HEK293 (cell line): Measurements from ENCODE around the gene ABCB11.

Source experiments
- CTCF ChIA-PET: fragments of 350-600 bp; formaldehyde crosslinking; extraction: SDS; loops from one replicate; lab custom pipeline; 2021; ENCODE audit warnings: antibody characterized with exemption; lab: Yijun Ruan, JAX
- POLR2A ChIA-PET: fragments of 300-600 bp; formaldehyde crosslinking; extraction: SDS; loops from one replicate; lab custom pipeline; 2020; ENCODE audit warnings: antibody characterized with exemption, inconsistent platforms; lab: Yijun Ruan, JAX
- H3K27ac ChIP-seq: fragments of 200-500 bp; sonication (Bioruptor generic); 2 replicates; pipeline ENCODE4 v1.5.1; 2014; ENCODE audit warnings: low read depth, low read length, control low read depth, inconsistent platforms; ENCODE audit errors: extremely low read depth
- H3K36me3 ChIP-seq, 2 experiments: fragments of 200-500 bp in 1 of 2; sonication (Bioruptor generic) in 1 of 2; 1 replicate in 1 of 2; 2 replicates in 1 of 2; pipeline ENCODE4 v1.5.1; 2014 to 2017; ENCODE audit warnings: inconsistent platforms in 2 of 2, low read length in 2 of 2; ENCODE audit not compliant: control insufficient read depth in 2 of 2, insufficient read depth in 1 of 2
- H3K4me1 ChIP-seq: fragments of 200-500 bp; sonication (Bioruptor generic); 2 replicates; pipeline ENCODE4 v1.5.1; 2014; ENCODE audit warnings: mild to moderate bottlenecking, low read length, inconsistent platforms; ENCODE audit not compliant: control insufficient read depth, insufficient read depth
- H3K4me3 ChIP-seq: 2 replicates; pipeline ENCODE4 v1.5.1; 2011; ENCODE audit warnings: low read depth, mild to moderate bottlenecking, control low read depth, low read length, moderate library complexity
- H3K9me3 ChIP-seq: fragments of 200-500 bp; sonication (Bioruptor generic); 2 replicates; pipeline ENCODE4 v1.5.1; 2014; ENCODE audit warnings: low read depth, low read length, inconsistent platforms; ENCODE audit not compliant: control insufficient read depth, insufficient read depth
- CTCF ChIP-seq: fragments of 450-650 bp; formaldehyde crosslinking; IDR thresholded peaks from 2 replicates; pipeline ENCODE4 v1.5.1; 2016; ENCODE audit warnings: missing biosample characterization, missing genetic modification characterization
- EGR2 ChIP-seq: fragments of 450-650 bp; formaldehyde crosslinking; IDR thresholded peaks from 2 replicates; pipeline ENCODE4 v1.5.1; 2016; ENCODE audit warnings: low read depth, missing biosample characterization, missing genetic modification characterization
- GLI4 ChIP-seq: fragments of 450-650 bp; formaldehyde crosslinking; IDR thresholded peaks from 2 replicates; pipeline ENCODE4 v1.5.1; 2016; ENCODE audit warnings: missing biosample characterization, missing genetic modification characterization
- MZF1 ChIP-seq: fragments of 450-650 bp; formaldehyde crosslinking; IDR thresholded peaks from 2 replicates; pipeline ENCODE4 v1.5.1; 2017; ENCODE audit warnings: missing biosample characterization, missing genetic modification characterization, borderline replicate concordance
- SCRT2 ChIP-seq: fragments of 450-650 bp; formaldehyde crosslinking; IDR thresholded peaks from 2 replicates; pipeline ENCODE4 v1.5.1; 2016; ENCODE audit warnings: missing biosample characterization, missing genetic modification characterization
- ZBTB7A ChIP-seq: fragments of 450-650 bp; formaldehyde crosslinking; IDR thresholded peaks from 2 replicates; pipeline ENCODE4 v1.5.1; 2016; ENCODE audit warnings: low read depth, missing biosample characterization, missing genetic modification characterization
- ZNF174 ChIP-seq: fragments of 450-650 bp; formaldehyde crosslinking; IDR thresholded peaks from 2 replicates; pipeline ENCODE4 v1.5.0; 2017; ENCODE audit warnings: missing biosample characterization, mild to moderate bottlenecking, missing genetic modification characterization
- ZNF26 ChIP-seq: fragments of 450-650 bp; formaldehyde crosslinking; IDR thresholded peaks from 2 replicates; pipeline ENCODE4 v1.5.1; 2016; ENCODE audit warnings: missing biosample characterization, missing genetic modification characterization
- ZNF280D ChIP-seq: fragments of 450-650 bp; formaldehyde crosslinking; IDR thresholded peaks from 2 replicates; pipeline ENCODE4 v1.5.1; 2016; ENCODE audit warnings: missing biosample characterization, missing genetic modification characterization
- ZNF366 ChIP-seq: fragments of 450-650 bp; formaldehyde crosslinking; conservative IDR thresholded peaks from 2 replicates; pipeline ENCODE4 v1.5.1; 2016; ENCODE audit warnings: missing biosample characterization, missing genetic modification characterization
- ZNF394 ChIP-seq: fragments of 450-650 bp; formaldehyde crosslinking; IDR thresholded peaks from 2 replicates; pipeline ENCODE4 v1.5.1; 2016; ENCODE audit warnings: missing biosample characterization, missing genetic modification characterization, mild to moderate bottlenecking, moderate library complexity, borderline replicate concordance
- ZNF544 ChIP-seq: fragments of 450-650 bp; formaldehyde crosslinking; IDR thresholded peaks from 2 replicates; pipeline ENCODE4 v1.5.0; 2017; ENCODE audit warnings: missing biosample characterization, missing genetic modification characterization
- ZSCAN4 ChIP-seq: fragments of 450-650 bp; formaldehyde crosslinking; IDR thresholded peaks from 2 replicates; pipeline ENCODE4 v1.5.1; 2017; ENCODE audit warnings: missing biosample characterization, missing genetic modification characterization

The ABCB11 gene

GRCh38 chr2:169007941-169008340 is 23.2 kb downstream of the ABCB11 start (continued):
- TF ChIP-seq SCRT2 (tag by site-specific recombination) (no peak), ZNF394 (tag by site-specific recombination) (no peak), CTCF (tag by site-specific recombination) (no peak), ZNF26 (tag by site-specific recombination) (no peak), ZNF280D (tag by site-specific recombination) (no peak), EGR2 (tag by site-specific recombination) (no peak), ZSCAN4 (tag by site-specific recombination) (no peak)

- H3K4me3 ChIP-seq = no peak overlapping the region
- no peaks in the 10 kb centered on the region for H3K36me3 ChIP-seq
- peaks cover 5% of the 10 kb centered on the region; the same call in 1 of the 2 replicates for H3K4me1 ChIP-seq
- ChIA-PET CTCF (no interaction called here), POLR2A (no interaction called here)
- no peak overlapping the region for H3K27ac ChIP-seq
- TF ChIP-seq ZNF366 (tag by site-specific recombination) = no peak
- TF ChIP-seq ZBTB7A = no peak
- no peak for TF ChIP-seq ZNF174 (tag by site-specific recombination)
- no peak for TF ChIP-seq ZNF544 (tag by site-specific recombination)
- TF ChIP-seq GLI4 (tag by site-specific recombination) = no peak
- TF ChIP-seq MZF1 (tag by site-specific recombination) = no peak
- H3K9me3 ChIP-seq = no peaks in the 10 kb centered on the region
Measured at GRCh38 chr2:169007356-169007755, 23.8 kb downstream of the ABCB11 start.

GRCh38 chr2:169006665-169007064 is 24.5 kb downstream of the ABCB11 start:
- no peaks in the 10 kb centered on the region for H3K36me3 ChIP-seq
- no peak overlapping the region for H3K27ac ChIP-seq
- H3K4me1 ChIP-seq = peaks cover 5% of the 10 kb centered on the region; the same call in 1 of the 2 replicates
- TF ChIP-seq CTCF (tag by site-specific recombination) = no peak
- no peak overlapping the region for H3K4me3 ChIP-seq
- ChIA-PET CTCF (no interaction called here), POLR2A (no interaction called here)
- H3K9me3 ChIP-seq = no peaks in the 10 kb centered on the region
